Left forelimb (tissue), 1 donor: Measurements from ENCODE around the gene SDC4.

Experiments used
- DNase-seq: peaks from one replicate; pipeline ENCODE4 v3.0.0-alpha.2; 2018; ENCODE audit warnings: low spot score

SDC4 gene

DNA sequence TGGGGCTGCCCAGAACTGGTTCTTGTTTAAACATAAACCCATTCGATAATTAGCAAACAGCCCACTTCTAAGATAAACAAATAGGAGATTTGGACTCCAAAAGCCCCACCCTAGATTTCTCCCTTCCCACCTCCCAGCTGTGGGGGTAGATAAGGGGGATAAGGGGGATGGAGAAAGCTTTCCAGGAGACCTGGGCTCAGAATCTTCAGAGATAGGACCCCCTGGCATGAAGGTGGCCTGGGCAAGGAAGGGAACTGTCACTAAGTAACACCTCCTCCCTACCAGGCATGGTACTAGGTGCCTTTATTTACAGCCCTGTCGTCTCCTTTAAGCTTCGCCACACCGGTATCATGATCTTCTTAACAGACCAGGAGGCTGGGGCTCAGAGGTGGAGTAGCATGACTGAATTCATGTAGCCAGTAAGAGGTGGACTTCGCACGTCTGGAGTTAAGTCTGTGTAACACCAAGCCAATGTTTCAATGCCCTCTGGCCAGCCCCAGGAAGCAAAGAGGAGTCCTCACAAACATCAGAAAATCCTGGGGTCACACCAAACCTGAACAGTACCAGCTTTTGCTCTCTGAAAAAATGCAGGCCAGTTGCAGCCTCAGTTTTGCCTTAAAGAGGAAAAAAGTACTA lies 4.6 kb downstream of the SDC4 start:
- DNase-seq = no peak

DNA sequence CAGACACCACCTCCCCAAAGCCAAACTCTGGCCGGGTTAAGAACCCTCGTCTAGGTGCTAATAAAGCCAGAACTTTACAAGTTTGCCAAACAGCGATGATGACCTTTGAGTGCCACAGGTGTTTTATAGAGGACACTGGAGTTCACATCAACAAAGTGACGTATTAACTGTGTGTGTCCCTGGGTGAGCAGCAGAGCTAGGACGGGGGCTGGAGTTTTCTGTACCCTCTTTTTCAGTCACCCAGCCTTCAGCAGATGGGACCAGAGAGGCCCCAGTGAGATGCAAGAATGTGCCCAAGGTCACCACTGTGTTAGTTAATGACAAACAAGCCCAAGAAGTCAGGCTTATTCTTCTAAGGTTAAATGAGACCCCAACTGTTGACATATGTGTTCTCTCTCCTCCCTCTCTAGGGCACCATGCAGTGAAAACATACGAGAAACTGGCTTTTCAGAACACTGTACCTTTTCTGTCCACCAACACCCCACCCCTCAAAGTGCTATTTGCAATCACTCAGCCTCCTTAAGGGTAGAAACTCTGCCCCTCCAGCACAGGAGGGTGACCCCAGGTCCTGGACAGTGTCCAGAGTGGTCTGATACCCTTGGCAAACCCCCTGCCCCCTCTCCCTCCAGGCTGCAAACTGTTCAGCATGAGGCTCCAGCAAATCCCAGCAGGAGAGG lies 5.2 kb downstream of the SDC4 start:
- DNase-seq = no peak

- DNase-seq = no peak
Measured at GRCh38 chr20:45341939-45342854, 6.0 kb downstream of the SDC4 start.

DNA sequence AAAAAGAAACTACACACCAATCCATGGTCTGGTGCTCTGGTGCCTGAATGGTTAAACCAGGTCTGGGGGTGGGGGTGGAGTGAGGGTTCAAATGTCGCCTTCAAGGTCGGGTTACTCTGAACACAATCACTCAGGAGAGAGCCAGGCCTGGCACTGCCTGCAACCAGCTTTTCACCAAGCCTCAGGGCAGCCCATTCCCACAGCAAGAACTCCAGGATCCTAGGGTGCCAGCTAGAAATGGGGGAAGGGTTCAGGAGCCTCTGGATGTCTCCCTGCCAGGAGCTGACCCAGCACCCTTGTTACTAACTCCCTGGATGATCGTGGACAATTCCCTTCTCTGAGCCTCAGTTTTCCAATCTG lies 6.7 kb downstream of the SDC4 start:
- DNase-seq = no peak

GRCh38 chr20:45340951-45341350 lies 7.3 kb downstream of the SDC4 start:
- DNase-seq = no peak

- no peak for DNase-seq
Measured at GRCh38 chr20:45340236-45340847, 7.9 kb downstream of the SDC4 start.

- DNase-seq = no peak
Measured at GRCh38 chr20:45339799-45340198, 8.4 kb downstream of the SDC4 start.

DNA sequence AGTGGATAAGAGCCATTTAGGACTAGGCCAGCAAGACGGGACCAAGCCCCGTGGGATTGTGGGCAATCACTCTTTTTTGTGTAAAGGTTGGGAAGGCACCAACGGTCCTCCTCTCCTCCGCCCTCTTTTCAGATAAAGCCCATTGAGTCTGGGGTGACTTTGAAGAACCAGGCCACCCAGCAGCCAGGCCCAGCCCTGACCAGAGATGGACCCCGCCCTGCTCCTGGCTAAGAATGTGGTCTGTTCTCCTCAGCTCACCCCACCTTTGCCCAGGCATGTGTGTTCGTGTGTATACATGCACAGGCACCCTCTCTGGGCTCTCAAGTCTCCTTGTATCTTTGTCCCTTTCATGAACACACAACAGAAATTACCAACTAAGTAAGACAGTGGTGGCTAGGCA lies 9.1 kb downstream of the SDC4 start:
- DNase-seq = no peak

GRCh38 chr20:45338121-45339030 lies 9.8 kb downstream of the SDC4 start:
- DNase-seq = no peak

DNA sequence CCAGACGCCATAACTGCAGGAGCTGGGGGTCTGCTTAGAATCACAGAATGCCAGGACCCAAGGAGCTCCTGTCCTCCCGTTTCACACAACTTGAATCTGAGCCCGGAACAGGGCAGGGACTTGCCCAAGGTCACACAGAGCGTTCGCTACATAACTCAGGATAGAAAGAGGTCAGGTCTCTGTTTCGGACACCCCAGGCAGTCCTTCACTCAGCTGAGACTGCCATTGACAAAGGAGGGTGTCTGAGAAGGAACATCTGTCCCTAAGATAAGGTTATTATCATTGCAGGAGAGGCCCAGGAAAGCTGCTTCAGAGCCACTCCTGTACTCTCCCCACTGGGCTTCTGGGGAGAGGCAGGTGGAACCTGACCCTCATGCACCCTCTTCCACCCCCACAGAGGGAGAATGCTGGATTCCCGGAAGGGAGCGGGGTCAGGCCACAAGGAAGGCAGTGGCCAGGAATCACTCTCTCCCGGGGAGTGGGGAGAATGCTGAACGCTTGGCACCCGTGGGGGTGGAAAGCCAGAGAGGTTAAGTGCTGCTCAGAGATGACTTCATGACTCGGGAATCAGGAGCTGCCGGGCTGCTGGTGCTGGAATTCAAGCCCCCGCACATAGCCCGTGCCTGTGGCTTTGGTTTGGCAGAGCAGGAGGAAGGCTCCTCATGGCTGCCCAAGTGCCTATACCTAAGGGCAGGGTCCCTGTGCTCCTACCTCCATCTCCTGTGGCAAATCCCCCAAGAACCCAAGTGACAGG lies 10.7 kb downstream of the SDC4 start:
- no peak for DNase-seq

DNA sequence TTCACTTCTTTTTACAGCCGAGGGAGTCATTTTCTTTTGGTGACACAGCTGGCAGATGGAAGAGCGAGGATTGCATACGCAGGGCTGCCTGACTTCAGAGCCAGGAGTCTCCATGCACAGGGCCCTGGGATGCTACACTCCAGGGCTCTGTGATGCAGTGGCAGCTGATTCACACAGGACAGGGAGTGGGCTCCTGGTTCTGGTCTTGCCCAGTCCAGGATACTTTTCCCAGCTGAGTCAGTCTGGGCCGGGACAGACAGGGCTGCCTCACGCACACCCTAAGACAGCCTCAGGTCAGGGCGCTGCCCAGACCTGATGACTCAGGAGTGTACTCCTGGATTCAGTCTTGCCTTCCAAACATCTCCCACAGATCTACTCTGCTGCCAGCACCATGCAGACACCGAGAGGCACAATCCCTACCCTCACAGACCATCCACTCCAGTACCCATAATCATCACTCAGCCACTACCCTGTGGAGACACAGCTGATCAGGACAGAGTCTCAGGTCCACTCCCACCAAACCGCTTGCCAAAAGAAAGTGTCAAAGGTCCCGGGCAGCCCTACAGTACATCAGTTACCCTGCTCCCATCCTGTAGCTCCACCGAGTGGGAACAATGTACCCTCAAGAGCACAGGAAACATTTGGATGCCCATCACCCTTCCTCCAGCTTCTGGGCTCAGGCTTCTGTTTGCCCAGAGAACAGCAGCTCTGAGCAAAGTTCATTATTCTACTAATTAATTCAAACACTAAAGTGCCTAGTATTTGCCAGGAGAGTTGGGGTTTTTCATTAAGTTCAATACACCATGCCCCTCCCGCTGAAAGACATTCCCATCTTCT lies 11.5 kb downstream of the SDC4 start:
- no peak for DNase-seq

DNA sequence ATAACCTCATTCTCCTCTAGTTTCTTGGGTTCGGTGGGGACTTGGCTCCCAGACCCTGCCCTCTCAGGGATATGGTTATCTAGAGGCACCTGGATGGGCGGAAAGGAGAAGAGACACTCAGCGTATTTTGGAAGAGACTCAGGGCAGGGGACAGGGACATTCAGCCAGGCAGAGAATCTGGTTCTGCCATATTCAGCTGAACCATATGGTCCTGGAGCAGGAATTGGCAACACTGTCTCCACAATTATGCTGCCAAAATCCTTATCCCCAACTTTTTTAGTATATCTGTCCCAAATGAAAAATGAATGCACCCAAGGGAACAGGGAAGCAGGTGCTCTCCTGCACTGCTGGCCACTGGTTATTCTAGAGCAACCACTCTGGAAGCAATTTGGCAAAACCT lies 17.7 kb downstream of the SDC4 start:
- DNase-seq = no peak

DNA sequence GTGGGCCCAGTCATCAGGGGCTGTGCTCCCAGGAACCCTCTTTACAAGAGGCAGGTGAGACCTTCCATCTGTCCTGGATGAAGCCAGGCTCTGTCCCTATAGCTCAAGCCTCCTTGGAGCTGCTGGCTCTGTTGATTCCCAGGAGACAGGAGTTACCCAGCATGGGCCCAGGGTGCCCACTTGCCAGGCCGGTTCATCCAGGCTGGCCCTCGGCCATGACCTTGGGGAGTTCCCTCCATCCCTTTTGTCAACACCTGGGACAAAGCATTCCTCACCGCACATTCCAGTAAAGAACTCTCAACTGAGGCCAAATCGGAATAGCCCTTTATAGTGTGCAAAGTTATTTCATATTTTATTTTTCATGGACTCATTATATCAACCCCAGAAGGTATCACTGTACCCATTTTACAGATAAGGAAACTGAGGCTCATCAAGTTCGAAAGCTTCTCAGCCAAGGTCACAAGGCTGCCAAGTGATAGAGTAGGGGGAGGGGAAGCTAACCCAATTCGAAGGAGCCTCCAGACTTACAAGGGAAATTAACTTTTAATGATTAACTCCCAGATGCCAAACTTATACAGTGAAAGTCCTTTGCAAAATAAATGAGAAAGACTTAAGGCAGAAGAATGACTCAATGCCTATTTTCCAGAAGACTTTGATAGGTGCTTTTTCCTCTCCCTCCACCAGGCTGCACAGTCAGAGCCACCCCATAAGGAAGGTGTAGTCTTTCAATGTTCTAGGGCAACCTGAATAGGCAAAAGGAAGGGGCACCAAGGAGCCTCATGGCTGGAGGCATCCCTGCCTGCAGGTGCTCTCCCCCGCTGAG lies 18.5 kb downstream of the SDC4 start:
- DNase-seq = no peak

GRCh38 chr20:45328451-45328850 lies 19.8 kb downstream of the SDC4 start:
- DNase-seq = no peak

DNA sequence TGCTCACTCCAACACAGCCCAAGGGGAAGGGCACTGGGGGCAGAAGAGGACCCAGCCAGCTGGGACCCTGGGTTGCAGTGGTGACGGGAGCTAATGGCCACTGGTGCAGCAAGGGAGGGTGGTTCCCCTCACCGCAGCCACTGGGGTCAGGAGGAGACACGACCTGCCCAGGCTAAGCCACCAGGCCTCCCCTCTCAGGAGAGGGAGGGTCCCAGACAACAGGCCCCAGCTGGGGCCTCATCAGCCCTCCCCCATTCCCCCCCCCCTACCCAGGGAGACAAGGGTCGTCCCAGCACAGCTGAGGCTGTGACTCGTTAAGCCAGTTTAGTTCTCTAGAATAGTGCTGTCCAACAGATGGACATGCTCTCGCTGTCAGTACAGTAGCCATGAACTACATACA lies 22.9 kb downstream of the SDC4 start:
- DNase-seq = no peak

GRCh38 chr20:45323731-45324130 lies 24.5 kb downstream of the SDC4 start:
- DNase-seq = no peak

DNA sequence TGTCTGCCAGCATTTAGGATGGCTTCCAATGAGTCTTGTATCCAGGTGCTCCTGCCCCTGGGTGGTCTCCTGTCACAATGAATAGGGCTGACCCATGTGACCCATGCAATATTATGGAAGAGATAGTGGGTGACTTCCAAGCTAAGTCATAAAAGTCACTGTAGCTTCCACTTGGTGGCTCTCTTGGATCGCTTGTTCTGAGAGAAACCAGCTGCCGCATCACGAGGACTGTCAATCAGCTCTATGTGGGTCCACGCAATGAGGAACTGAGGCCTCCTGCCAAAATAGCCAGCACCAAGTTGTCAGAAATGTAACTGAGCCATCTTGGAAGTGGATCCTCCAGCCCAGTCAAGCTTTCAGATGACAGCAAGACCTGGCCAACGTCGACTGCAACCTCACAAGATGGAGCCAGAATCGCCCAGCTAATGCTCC lies 25.3 kb downstream of the SDC4 start:
- no peak for DNase-seq

- no peak for DNase-seq
Measured at GRCh38 chr20:45320948-45321595, 27.2 kb downstream of the SDC4 start.
